PFSK-1 (cell line): ENCODE measurements around the gene SMPDL3B.
A peak's percentile ranks its signal among the peaks of the same experiment; 100 is the strongest.

Experiments used
- FOXP2 ChIP-seq: optimal IDR thresholded peaks from 2 replicates; pipeline ENCODE3; 2011; ENCODE audit warnings: borderline replicate concordance, control low read depth, inconsistent platforms; ENCODE audit not compliant: insufficient read depth; ENCODE audit errors: extremely low read length, extremely low read depth
- POLR2AphosphoS5 ChIP-seq: IDR thresholded peaks from 2 replicates; pipeline ENCODE4 v1.6.1; 2012; ENCODE audit warnings: low read depth, mild to moderate bottlenecking, control low read depth, low read length, moderate library complexity
- SIN3A ChIP-seq: IDR thresholded peaks from 2 replicates; pipeline ENCODE4 v1.6.1; 2012; ENCODE audit warnings: mild to moderate bottlenecking, low read length, moderate library complexity, borderline replicate concordance; ENCODE audit not compliant: insufficient read depth
- TAF1 ChIP-seq: IDR thresholded peaks from 2 replicates; pipeline ENCODE4 v1.6.1; 2012; ENCODE audit warnings: low read length, control low read depth, borderline replicate concordance; ENCODE audit not compliant: insufficient read depth
- TF ChIP-seq, protein P1 (sequence below), 2 experiments: IDR thresholded peaks; 2 replicates each; pipeline versions ENCODE4 v1.6.1 to v1.8.0; 2011 to 2012; ENCODE audit warnings: low read depth in 2 of 2, low read length in 2 of 2, control low read depth in 1 of 2, inconsistent platforms in 1 of 2, mild to moderate bottlenecking in 1 of 2, moderate library complexity in 1 of 2; ENCODE audit not compliant: insufficient read depth in 1 of 2

SMPDL3B gene

DNA sequence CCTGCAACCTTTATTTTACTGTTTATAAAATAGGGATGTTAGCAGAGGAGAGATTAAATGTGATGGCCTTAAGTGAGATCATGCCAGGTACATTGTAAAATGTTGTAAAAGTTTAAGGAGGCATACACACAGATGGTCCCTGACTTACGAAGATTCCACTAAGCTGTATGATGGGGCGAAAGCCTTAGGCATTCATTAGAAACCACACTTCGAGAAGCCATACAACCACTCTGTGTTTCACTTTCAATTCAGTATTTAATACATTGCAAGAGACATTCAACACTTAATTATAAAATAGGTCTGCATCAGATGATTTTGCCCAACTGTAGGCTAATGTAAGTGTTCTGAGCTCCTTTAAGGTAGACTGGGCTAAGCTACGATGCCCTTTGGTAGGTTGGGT lies 3.7 kb downstream of the SMPDL3B start:
- TF ChIP-seq TAF1 = no peak
- TF ChIP-seq, protein P1, sequence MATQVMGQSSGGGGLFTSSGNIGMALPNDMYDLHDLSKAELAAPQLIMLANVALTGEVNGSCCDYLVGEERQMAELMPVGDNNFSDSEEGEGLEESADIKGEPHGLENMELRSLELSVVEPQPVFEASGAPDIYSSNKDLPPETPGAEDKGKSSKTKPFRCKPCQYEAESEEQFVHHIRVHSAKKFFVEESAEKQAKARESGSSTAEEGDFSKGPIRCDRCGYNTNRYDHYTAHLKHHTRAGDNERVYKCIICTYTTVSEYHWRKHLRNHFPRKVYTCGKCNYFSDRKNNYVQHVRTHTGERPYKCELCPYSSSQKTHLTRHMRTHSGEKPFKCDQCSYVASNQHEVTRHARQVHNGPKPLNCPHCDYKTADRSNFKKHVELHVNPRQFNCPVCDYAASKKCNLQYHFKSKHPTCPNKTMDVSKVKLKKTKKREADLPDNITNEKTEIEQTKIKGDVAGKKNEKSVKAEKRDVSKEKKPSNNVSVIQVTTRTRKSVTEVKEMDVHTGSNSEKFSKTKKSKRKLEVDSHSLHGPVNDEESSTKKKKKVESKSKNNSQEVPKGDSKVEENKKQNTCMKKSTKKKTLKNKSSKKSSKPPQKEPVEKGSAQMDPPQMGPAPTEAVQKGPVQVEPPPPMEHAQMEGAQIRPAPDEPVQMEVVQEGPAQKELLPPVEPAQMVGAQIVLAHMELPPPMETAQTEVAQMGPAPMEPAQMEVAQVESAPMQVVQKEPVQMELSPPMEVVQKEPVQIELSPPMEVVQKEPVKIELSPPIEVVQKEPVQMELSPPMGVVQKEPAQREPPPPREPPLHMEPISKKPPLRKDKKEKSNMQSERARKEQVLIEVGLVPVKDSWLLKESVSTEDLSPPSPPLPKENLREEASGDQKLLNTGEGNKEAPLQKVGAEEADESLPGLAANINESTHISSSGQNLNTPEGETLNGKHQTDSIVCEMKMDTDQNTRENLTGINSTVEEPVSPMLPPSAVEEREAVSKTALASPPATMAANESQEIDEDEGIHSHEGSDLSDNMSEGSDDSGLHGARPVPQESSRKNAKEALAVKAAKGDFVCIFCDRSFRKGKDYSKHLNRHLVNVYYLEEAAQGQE (IDR thresholded peaks at IDR 0.05; ENCODE audit: insufficient read depth in 1 of 2, low read depth in 2 of 2, low read length in 2 of 2) = no peak
- no peak for TF ChIP-seq SIN3A
- TF ChIP-seq POLR2AphosphoS5 = no peak
- TF ChIP-seq FOXP2 = no peak

DNA sequence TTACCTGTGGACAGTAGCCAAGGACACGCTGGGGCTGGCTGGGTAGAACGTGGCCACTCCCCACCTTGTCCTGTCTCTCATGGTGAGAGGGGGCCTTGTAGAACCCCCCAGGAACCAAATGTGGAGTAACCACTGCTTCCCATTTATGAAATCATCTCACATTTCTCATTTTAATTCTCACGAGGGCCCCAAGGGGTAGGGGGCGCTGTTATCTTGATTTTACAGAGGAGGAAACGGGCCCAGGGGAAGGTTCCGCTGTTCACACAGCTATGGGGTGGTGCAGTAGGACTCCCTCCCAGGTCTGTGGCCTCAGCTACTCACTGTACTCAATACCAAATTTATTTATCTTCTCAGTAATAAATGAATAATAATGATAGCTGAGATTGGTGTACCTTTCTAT lies 5.5 kb downstream of the SMPDL3B start:
- TF ChIP-seq TAF1 (no peak), POLR2AphosphoS5 (no peak), FOXP2 (no peak), SIN3A (no peak)
- TF ChIP-seq, protein P1 (IDR thresholded peaks at IDR 0.05; ENCODE audit: insufficient read depth in 1 of 2, low read depth in 2 of 2, low read length in 2 of 2) = no peak

GRCh38 chr1:27940870-27941560 lies 6.2 kb downstream of the SMPDL3B start:
- no peak for TF ChIP-seq SIN3A
- TF ChIP-seq, protein P1 (IDR thresholded peaks at IDR 0.05; ENCODE audit: insufficient read depth in 1 of 2, low read depth in 2 of 2, low read length in 2 of 2) = 0 out of 4 replicates have a peak, but pooled peaks of 1 of the 2 experiments have one; percentile 18
- TF ChIP-seq FOXP2 = no peak

DNA sequence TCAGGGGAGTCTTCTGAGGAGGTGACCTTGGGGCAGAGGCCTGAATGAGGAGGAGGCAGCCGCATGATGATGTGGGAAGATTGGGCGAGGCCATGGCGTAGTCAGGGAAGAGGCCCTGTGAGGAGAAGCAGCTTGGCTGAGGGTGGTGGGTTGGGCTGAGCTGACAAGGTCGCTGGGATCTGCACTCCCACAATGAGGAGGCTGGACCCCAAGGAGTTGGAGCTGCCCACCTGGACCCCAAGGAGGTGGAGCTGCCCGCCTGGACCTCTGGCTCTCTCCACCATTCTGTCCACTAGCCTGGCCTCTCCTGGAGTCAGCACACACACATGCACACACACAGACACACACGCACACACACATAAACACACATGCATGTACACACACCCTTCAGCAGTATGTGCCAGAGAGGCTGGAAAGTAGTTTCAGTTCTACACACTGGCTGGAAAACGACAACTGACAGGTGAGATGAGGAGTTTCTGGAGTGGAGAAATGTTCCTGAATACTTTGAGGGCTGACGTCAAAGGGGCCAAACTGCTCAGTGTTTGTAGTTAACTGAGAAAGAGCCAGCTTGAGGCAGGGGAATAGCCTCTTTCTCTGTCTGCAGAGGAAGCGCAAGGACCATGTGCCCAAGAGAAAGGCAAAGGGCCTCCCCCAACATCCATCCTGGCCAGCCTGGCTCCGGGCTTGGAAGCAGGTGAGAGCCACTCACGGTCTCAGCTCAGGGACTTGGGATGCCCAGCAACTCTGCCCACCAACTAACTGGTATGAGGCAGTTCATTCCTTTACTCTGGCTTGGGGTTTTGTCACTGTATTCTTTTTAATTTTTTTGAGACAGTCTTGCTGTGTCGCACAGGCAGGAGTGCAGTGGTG lies 7.1 kb downstream of the SMPDL3B start:
- TF ChIP-seq FOXP2 (no peak), SIN3A (no peak), POLR2AphosphoS5 (no peak), TAF1 (no peak)
- TF ChIP-seq, protein P1 (IDR thresholded peaks at IDR 0.05; ENCODE audit: insufficient read depth in 1 of 2, low read depth in 2 of 2, low read length in 2 of 2) = no peak
